Measurements from ENCODE around the gene SH3GL3.

- TF ChIP-seq CTCF (conservative IDR thresholded peaks at IDR 0.05; ENCODE audit: low read length) (no peak), EZH2phosphoT487 (IDR thresholded peaks at IDR 0.05; ENCODE audit: borderline replicate concordance, low read depth, low read length) (no peak)
Measured at GRCh38 chr15:83567318-83567717, 120.2 kb downstream of the SH3GL3 start.

All from OCI-LY7 (cell line).